Small intestine (tissue), 7 donors: ENCODE data around the gene AURKA. TPM values are rescaled to one million over a fixed set of nuclear protein-coding genes. Genes with fewer than 3 reads are reported as not detected.

Experiments used
- DNase-seq, 2 donors: peaks; one replicate each; pipeline versions ENCODE4 v3.0.0 to v3.0.0-alpha.2; 2013
- FAIRE-seq: peaks from 2 replicates; lab custom pipeline; 2012; peaks lifted over from hg19 to GRCh38; lab: Jason Lieb, UNC
- H3K27ac ChIP-seq, 3 donors: one replicate each; pipeline ENCODE4 v1.5.1; 2013; ENCODE audit warnings: low read length in 2 of 3, mild to moderate bottlenecking in 2 of 3, control low read depth in 1 of 3, inconsistent platforms in 1 of 3, low read depth in 1 of 3, moderate library complexity in 1 of 3
- H3K27me3 ChIP-seq, 3 donors: one replicate each; pipeline ENCODE4 v1.6.1; 2013; ENCODE audit warnings: low read length in 3 of 3, inconsistent platforms in 1 of 3; ENCODE audit not compliant: control insufficient read depth in 3 of 3, insufficient read depth in 3 of 3
- H3K36me3 ChIP-seq, 3 donors: one replicate each; pipeline ENCODE4 v1.6.1; 2013; ENCODE audit warnings: low read length in 3 of 3, inconsistent platforms in 1 of 3, low read depth in 1 of 3, mild to moderate bottlenecking in 1 of 3, moderate library complexity in 1 of 3; ENCODE audit not compliant: control insufficient read depth in 3 of 3, insufficient read depth in 2 of 3
- H3K4me1 ChIP-seq, 3 donors: one replicate each; pipeline ENCODE4 v1.6.1; 2013; ENCODE audit warnings: low read length in 2 of 3, inconsistent platforms in 1 of 3, low read depth in 1 of 3, mild to moderate bottlenecking in 1 of 3, moderate library complexity in 1 of 3; ENCODE audit not compliant: control insufficient read depth in 3 of 3, insufficient read depth in 2 of 3
- H3K4me3 ChIP-seq, 3 donors: one replicate each; pipeline ENCODE4 v1.5.1; 2013; ENCODE audit warnings: low read length in 3 of 3, control low read depth in 1 of 3, inconsistent platforms in 1 of 3, low read depth in 1 of 3, mild to moderate bottlenecking in 1 of 3, moderate library complexity in 1 of 3
- H3K9me3 ChIP-seq, 2 donors: one replicate each; pipeline ENCODE4 v1.6.1; 2013; ENCODE audit warnings: low read depth in 1 of 2, low read length in 1 of 2; ENCODE audit not compliant: control insufficient read depth in 2 of 2, insufficient read depth in 1 of 2
- WGBS, 3 donors: extraction: QIAGEN DNeasy Blood & Tissue Kit; methylation state at CpG; one replicate each; pipeline ENCODE4 v1.1.7; 2013; 5-methylcytosine and 5-hydroxymethylcytosine counted together
- polyA plus RNA-seq, 4 donors: library from polyadenylated mRNA; stranded (reverse) in 3 of 4; unstranded in 1 of 4; fragments of 200-250 nt in 3 of 4; fragments of 120-200 nt in 1 of 4; gene quantifications; one replicate each; pipeline versions ENCODE4 v1.2.1 to v1.2.3, GENCODE V29; 2013
- donor health status: healthy with polysubstance abuse.
- donor health status: control.
- donor health status: control.
- donor health status: Bipolar disorder and iron deficiency.
- donor health status: healthy.

The AURKA gene
- polyA plus RNA-seq, 4 donors: 4.3 to 26.6 (median 13.6) TPM

DNA sequence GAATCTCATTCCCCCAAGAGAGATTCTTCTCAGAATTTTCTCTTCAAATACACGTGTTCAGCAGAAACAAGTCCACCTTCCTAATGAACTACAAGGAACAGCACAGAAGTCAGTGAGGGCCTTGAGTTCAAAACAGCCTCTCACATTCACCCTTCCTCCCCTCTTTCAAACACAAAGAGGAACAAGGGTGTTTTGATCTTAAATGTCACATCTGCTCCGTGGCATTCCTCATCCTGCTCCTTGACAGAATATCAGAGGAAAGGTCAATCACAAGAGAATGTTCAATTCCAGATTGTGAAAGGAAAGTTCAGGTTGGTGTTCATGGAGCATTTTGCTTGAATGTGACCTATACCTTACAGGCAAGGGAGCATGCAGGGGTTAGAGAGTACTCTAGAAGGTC is 68.8 kb downstream of the AURKA start:
- FAIRE-seq: no peak
- no peak for DNase-seq
- Histone ChIP-seq H3K4me1 (no peaks in the 10 kb centered on the region), H3K27ac (no peak overlapping the region), H3K9me3 (no peaks in the 10 kb centered on the region), H3K4me3 (no peak overlapping the region), H3K36me3 (no peaks in the 10 kb centered on the region), H3K27me3 (no peaks in the 10 kb centered on the region)
- 37 to 44% (median 40%) methylated on average over 2 of the region's 2 CpGs for WGBS, 3 donors

DNA sequence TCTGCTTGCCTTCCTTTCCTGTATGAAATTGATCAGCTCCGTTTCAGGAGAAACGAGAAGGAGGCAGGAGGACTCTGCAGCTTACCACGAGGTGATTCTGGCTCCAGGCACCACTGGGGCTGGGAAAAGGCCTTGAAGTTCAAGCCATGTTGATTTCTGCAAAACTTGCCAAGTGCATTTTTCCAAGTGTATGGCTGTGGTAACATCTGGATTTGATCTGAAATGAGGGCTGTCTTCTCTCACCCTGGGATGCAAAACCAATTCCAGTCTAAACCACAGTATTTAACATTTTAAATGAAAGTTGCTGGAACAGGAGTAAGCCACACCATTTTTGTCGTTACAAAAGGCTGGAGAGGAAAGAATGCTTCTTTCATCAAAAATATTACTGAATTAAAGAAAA is 69.3 kb downstream of the AURKA start:
- 32 to 43% (median 42%) methylated on average over 4 of the region's 4 CpGs for WGBS, 3 donors
- Histone ChIP-seq H3K27me3 (no peaks in the 10 kb centered on the region), H3K27ac (no peak overlapping the region), H3K4me3 (no peak overlapping the region), H3K4me1 (no peaks in the 10 kb centered on the region), H3K9me3 (no peaks in the 10 kb centered on the region), H3K36me3 (no peaks in the 10 kb centered on the region)
- no peak for DNase-seq
- FAIRE-seq: no peak

Other genes starting within 250 kb of the AURKA start
- gene MC3R, start 143.5 kb downstream of the AURKA start, polyA plus RNA-seq: not detected
- gene FAM210B, start 33.2 kb downstream of the AURKA start, polyA plus RNA-seq: 10 to 100 TPM; 18.1 to 44.6 (median 21.7) TPM
- gene CSTF1, start 430 bp upstream of the AURKA start, polyA plus RNA-seq: 10 to 100 TPM in 2 of 4 donors, 1 to 10 TPM in 2; 9.2 to 28.2 (median 11.3) TPM
- gene CASS4, start 20.0 kb upstream of the AURKA start, polyA plus RNA-seq: 1 to 10 TPM in 2 of 4 donors, under 1 TPM in 1, not detected in 1; 0.70 to 1.5 (median 1.1) TPM
- gene RTF2, start 76.4 kb upstream of the AURKA start, polyA plus RNA-seq: 10 to 100 TPM; 70.2 to 83.5 (median 78.4) TPM
- under 1 TPM in 2 of 4 donors, not detected in 2; 0.22 to 0.32 TPM for gene FAM209A, start 132.5 kb upstream of the AURKA start, polyA plus RNA-seq
- 1 to 10 TPM in 1 of 4 donors, under 1 TPM in 2, not detected in 1; 0.27 to 1.9 (median 0.31) TPM for gene FAM209B, start 141.0 kb upstream of the AURKA start, polyA plus RNA-seq
- under 1 TPM in 2 of 4 donors, not detected in 2; 0.04 to 0.18 TPM for gene TFAP2C, start 237.1 kb upstream of the AURKA start, polyA plus RNA-seq